Liver (tissue), 3 donors: ENCODE data around the gene TUBB4B.

Source experiments
- ATF3 ChIP-seq: IDR thresholded peaks from 2 replicates; pipeline ENCODE4 v1.6.1; 2016; ENCODE audit warnings: antibody characterized with exemption
- CTCF ChIP-seq: fragments of 150-350 bp; IDR thresholded peaks from 2 replicates; pipeline ENCODE4 v1.5.1; 2017; ENCODE audit warnings: improper control_type of control experiment, low read depth, low read length; ENCODE audit not compliant: missing input control
- NR2F2 ChIP-seq: IDR thresholded peaks from 2 replicates; pipeline ENCODE4 v1.6.1; 2016; ENCODE audit warnings: antibody characterized with exemption
- RAD21 ChIP-seq, 2 donors: IDR thresholded peaks; 2 replicates each; pipeline ENCODE4 v1.6.1; 2016; ENCODE audit warnings: antibody characterized with exemption in 2 of 2, mild to moderate bottlenecking in 2 of 2
- YY1 ChIP-seq: IDR thresholded peaks from 2 replicates; pipeline ENCODE4 v1.6.1; 2016; ENCODE audit warnings: antibody characterized with exemption, mild to moderate bottlenecking
- donor health status: healthy.
- donor health status: healthy.

GRCh38 chr9:137233143-137233980, 7.7 kb upstream of the TUBB4B start:
- TF ChIP-seq CTCF = no peak
- no peak for TF ChIP-seq NR2F2
- no peak for TF ChIP-seq ATF3
- TF ChIP-seq RAD21 (IDR thresholded peaks at IDR 0.05) = no peak
- TF ChIP-seq YY1 = no peak
